HG03432 (cell line): ENCODE results near the gene PPP2R2D.

Experiments
- ATAC-seq: cut with Tn5 transposase; IDR thresholded peaks from one replicate; pipeline ENCODE4 v1.9.1; 2021; ENCODE audit warnings: mild to moderate bottlenecking, moderate library complexity; ENCODE audit not compliant: unreplicated experiment

PPP2R2D gene

GRCh38 chr10:131926253-131926652 is 25.4 kb downstream of the PPP2R2D start:
- no peak for ATAC-seq

GRCh38 chr10:131926743-131927595 is 26.2 kb downstream of the PPP2R2D start:
- no peak for ATAC-seq

- peak; percentile 96 for ATAC-seq
Observed at GRCh38 chr10:131928248-131929095, 27.7 kb downstream of the PPP2R2D start.

GRCh38 chr10:131929122-131929845 is 28.5 kb downstream of the PPP2R2D start:
- no peak for ATAC-seq

GRCh38 chr10:131930150-131930549 is 29.3 kb downstream of the PPP2R2D start:
- ATAC-seq: no peak

GRCh38 chr10:131930586-131931330 is 29.9 kb downstream of the PPP2R2D start:
- ATAC-seq: no peak

- no peak for ATAC-seq
Observed at GRCh38 chr10:131931981-131932380, 31.2 kb downstream of the PPP2R2D start.

GRCh38 chr10:131933016-131933695 is 32.3 kb downstream of the PPP2R2D start:
- no peak for ATAC-seq

GRCh38 chr10:131933696-131934086 is 32.9 kb downstream of the PPP2R2D start:
- no peak for ATAC-seq

- ATAC-seq: no peak
Observed at GRCh38 chr10:131934769-131935168, 34.0 kb downstream of the PPP2R2D start.

- no peak for ATAC-seq
Observed at GRCh38 chr10:131935260-131935659, 34.5 kb downstream of the PPP2R2D start.

- no peak for ATAC-seq
Observed at GRCh38 chr10:131936294-131936693, 35.5 kb downstream of the PPP2R2D start.

- ATAC-seq: no peak
Observed at GRCh38 chr10:131936736-131937135, 35.9 kb downstream of the PPP2R2D start.

- ATAC-seq: no peak
Observed at GRCh38 chr10:131937836-131938235, 37.0 kb downstream of the PPP2R2D start.

- no peak for ATAC-seq
Observed at GRCh38 chr10:131938681-131939080, 37.9 kb downstream of the PPP2R2D start.

- ATAC-seq: no peak
Observed at GRCh38 chr10:131942455-131942854, 41.6 kb downstream of the PPP2R2D start.

GRCh38 chr10:131943021-131943814 is 42.4 kb downstream of the PPP2R2D start:
- ATAC-seq: no peak

- no peak for ATAC-seq
Observed at GRCh38 chr10:131944412-131944811, 43.6 kb downstream of the PPP2R2D start.
